C1 segment of cervical spinal cord (tissue), 14 donors: ENCODE results near the gene RXRA.
"Not testable (repeated sequence)": the region's sequence is repeated elsewhere in the genome, so short reads cannot be mapped to it uniquely, and the experiment has no call there.

Experiments used
- DNase-seq, 14 donors: peaks; one replicate each; lab custom pipeline; 2025; lab: John Stamatoyannopoulos, UW

The RXRA gene

DNA sequence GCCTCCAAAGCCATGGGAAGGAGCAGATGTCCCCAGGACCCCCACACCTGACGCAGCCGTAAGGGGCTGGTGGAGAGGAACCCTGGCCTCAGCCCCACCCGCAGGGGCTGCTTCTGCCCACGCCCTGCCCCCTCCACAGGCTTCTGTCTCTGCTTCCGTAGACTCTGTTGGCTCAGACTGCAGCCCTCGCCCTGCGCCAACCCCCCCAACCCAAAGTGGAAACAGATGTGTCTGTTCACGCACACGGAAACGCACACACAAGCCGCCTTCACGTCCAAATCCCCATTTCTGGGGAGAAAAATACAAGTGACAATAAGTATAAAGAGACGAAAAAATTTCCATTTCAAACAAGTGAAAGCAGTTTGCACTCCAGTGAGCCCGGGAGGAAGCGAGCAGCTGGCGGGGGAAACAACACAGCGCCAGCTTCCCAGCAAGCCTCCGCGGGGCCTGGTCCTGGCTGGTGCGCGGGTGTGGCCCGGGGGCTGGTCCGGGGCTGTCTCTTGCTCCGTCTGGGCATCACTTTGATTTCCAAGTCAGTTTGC is 32.6 kb upstream of the RXRA start:
- DNase-seq = peak in 4 of 14 donors; percentile 14 to 51 (median 40)

DNA sequence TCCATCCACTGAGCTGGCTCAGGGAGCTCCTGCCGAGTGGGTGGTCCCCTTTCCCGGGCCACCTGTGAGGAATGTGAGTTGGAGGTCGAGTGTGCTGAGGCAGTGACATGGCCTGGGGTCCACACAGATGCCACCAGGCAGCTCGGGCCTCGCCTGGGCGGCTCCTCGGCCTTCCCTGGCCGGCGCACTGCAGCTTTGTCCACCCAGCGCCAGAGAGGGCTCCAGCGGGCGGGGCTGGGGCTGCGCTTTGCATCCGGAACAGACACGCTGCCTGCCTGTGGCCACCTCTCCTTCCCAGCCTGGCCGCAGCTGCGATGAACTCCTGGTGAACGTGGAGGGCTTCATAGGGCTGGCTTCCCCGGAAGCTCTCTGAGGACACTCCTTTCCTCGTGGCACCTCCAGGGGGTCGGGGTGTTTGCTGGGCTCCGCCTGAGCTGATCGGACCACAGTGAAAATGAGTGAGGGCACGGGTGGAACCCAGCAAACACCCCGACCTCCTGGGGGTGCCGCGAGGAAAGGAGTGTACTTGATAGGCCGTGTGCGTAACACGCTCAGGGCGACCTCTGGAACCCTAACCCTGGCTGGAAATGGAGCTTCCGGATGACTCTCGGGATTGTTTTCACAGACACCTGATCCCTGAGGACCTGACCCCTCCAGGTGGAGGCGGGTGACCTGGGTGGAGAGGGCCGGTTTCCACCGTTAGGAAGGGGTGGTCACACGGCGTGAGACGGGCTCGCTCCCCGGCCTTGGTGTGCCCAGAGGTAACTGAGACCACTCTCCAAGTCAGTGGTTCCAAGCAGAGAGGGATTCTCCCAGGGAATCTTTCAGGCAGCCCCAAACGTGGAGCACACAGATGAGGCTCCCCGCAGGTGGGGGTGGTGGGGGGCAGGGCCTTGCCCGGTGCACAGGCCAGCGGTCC is 31.8 kb upstream of the RXRA start:
- DNase-seq = peak in 1 of 14 donors; percentile 43

- no peak for DNase-seq
Observed at GRCh38 chr9:134295101-134295745, 31.0 kb upstream of the RXRA start.

GRCh38 chr9:134295746-134296250 is 30.5 kb upstream of the RXRA start:
- no peak for DNase-seq

DNA sequence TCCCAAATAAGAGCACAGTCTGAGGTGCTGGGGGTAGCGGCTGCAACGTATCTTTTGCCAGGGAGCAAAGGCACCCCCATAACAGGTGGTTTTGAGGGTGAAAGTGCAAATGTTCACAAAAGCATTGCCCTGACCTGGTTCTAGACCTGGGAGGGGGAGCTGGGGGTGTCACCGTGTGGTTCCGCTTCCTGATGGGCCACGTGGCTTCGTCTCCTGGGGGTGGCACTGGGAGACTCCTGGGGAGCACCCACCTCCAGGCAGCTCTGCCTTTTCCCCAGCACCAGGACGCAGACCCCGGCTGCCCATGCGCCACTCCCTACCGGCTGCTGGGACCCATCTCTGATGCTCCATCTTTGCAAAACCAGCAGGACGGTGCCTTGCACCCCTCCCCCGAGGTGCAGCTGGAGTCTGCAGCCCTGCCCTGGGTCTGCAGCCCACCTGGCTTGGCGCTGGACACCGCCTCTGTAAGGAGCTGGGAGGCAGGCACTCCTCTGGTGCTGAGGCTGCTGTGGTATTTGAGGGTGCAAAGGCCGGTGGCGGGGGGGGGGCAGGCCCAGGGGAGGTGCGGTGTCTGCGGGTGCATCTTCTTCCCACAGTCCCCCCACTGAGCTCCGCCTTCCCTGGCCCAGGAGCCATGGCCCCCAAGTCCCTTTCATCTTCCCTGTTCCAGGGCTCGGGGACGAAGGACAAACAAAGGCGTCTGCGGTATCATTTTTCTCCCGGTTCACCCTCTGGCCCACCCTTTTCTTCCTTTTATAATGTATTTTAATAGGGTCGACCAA is 29.8 kb upstream of the RXRA start:
- no peak for DNase-seq

DNA sequence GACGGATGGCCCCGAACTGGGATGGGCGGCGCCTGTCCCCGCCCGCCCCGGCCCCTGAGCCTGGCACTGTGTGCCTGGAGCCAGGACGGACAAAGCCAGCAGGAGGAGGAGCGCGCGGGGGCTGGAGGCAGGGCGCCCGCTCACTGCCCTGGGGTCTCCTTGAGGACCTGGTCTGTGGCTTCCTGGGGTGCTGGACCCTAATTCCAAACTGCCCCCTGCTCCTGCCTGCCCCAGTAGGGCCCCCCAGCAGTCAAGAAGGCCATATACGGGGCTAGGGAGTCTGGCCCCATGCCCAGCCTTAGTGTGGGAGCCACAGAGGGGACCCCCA is 29.2 kb upstream of the RXRA start:
- no peak for DNase-seq

DNA sequence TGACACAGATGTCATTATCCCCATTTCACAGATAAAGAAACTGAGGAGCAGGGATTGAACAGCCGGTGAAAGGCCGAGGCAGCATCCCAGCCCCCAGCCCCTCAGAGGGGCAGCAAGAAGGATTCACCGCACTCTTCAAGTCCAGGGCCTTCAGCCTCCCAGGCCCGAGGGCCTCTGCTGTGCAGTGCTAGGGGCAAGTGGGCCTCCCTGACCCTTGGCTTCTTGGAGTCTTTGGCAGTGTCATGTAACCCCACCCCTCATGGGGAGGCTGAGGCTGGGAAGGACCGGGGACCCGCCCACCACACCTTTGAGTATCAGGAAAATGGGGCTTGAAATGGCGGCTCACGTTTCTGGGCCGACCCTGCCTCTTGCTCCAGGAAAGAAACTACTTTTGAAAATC is 28.7 kb upstream of the RXRA start:
- no peak for DNase-seq

- DNase-seq = no peak
Observed at GRCh38 chr9:134298000-134298399, 28.3 kb upstream of the RXRA start.

DNA sequence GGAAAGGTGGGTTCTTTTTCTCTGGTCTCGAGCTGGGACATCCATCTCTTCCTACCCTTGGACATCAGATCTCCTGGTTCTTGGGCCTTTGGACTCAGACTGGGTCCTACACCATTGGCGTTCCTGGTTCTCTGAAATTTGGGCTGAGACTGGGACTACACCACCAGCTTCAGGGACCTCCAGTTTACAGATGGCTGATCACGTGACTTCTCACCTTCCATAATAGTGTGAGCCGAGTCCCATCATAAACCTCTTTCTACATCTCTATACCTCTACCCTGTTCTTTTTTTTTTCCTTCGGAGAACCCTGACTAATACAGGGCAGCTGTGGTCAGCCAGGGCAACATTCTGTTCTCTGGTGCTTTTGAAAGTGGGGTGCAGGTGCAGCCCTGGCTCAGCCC is 27.2 kb upstream of the RXRA start:
- no peak for DNase-seq

DNA sequence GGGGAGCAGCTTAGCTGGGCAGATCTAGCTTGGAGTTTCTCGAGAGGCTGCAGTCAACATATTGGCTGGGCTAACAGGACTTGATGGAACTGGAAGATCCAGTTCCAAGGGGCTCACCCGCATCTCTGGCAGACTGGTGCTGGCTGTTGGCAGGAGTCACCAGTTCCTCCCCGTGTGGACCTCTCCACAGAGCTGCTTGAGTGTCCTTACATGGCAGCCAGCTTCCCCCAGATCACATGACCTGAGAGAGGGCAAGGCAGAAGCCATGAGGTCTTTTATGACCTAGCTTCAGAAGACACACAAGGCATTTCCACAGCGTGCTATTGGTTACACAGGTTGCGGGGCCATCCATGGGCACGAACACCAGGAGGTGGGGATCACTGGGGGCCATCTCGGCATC is 26.4 kb upstream of the RXRA start:
- DNase-seq = no peak

GRCh38 chr9:134301387-134302129 is 24.7 kb upstream of the RXRA start:
- DNase-seq = no peak

GRCh38 chr9:134302130-134302817 is 24.0 kb upstream of the RXRA start:
- DNase-seq = no peak

DNA sequence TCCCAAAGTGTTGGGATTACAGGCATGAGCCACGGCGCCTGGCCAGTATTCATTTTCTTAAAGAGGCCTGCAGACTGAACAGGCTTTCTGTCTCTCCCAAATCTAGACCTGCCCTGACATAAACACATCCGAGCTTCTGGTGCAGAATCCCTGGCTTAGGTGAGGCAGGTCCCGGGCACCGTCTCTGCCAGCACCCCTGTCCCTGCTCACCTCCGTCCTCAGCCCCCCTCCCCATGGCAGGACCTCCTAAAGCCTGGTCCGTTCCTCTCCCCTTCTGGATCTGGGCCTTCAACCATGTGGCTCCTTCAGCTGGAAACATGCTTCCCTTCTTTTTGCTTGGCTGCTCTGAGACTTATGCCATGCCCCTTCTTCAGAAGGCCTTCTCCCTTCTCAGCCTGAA is 22.7 kb upstream of the RXRA start:
- no peak for DNase-seq

DNA sequence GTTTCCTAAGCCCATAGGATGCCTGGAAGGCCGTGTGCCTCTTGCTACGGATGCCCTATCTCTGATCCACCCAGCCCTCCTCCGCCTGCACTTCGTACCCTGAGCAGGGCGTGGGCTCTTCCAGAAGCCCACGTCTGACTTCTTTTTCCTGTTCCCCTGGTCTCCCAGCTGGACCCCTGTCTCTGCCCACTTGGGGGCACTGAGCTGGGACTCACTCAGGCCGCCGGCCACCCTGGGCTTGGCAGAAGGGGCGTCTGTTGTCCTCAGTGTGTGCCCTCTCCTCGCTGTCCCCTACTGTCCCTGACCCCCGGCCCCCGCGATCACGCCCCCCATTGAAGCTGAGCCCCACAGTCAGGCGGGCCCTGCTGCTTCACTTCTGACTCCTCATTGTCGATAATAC is 22.0 kb upstream of the RXRA start:
- DNase-seq = no peak

DNA sequence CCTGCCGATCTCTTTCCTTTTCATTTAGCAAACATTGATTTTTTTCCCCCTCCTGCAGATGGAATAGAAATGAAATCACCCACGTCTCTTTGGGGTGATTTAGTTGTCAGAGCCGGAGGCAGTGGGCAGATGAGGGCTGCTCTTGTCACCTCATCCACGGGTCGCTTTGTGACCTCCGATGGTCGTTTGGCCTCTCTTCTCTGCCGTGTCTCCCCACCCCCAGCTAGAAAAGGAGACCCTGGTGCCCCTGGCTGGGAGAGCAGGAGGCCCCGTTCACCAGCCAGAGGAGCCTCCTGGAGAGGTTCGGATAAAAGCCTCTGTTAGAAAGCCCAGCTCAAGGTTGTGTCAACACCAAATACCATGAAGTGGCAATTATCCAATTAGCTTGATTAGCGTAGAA is 21.6 kb upstream of the RXRA start:
- DNase-seq = no peak

DNA sequence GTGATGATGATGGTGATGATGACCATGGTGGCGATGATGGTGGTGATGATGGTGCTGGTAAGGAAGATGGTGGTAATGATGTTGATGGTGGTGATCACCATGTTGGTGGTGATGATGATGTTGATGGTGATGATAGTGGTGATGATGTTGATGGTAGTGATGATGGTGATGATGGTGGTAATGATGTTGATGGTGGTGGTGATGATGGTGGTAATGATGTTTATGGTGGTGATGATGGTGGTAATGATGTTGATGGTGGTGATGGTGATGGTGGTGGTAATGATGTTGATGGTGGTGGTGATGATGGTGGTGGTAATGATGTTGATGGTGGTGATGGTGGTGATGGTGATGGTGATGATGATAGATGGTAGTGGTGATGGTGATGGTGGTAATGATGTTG is 20.7 kb upstream of the RXRA start:
- DNase-seq = no peak

GRCh38 chr9:134306042-134306441 is 20.2 kb upstream of the RXRA start:
- not testable (repeated sequence) for DNase-seq

- DNase-seq = no peak
Observed at GRCh38 chr9:134306636-134307600, 19.3 kb upstream of the RXRA start.
